ENCODE measurements around the gene IL37.
"Not testable (repeated sequence)": the region's sequence is repeated elsewhere in the genome, so short reads cannot be mapped to it uniquely, and the experiment has no call there.

IL37 gene

GRCh38 chr2:112889976-112890375 is 21.0 kb upstream of the IL37 start:
- no peak overlapping the region for H3K4me3 ChIP-seq (replicated peaks; ENCODE audit: low read depth, low read length)
- no peak for DNase-seq (ENCODE audit: extremely low read depth, low read depth)
- TF ChIP-seq, protein P1, sequence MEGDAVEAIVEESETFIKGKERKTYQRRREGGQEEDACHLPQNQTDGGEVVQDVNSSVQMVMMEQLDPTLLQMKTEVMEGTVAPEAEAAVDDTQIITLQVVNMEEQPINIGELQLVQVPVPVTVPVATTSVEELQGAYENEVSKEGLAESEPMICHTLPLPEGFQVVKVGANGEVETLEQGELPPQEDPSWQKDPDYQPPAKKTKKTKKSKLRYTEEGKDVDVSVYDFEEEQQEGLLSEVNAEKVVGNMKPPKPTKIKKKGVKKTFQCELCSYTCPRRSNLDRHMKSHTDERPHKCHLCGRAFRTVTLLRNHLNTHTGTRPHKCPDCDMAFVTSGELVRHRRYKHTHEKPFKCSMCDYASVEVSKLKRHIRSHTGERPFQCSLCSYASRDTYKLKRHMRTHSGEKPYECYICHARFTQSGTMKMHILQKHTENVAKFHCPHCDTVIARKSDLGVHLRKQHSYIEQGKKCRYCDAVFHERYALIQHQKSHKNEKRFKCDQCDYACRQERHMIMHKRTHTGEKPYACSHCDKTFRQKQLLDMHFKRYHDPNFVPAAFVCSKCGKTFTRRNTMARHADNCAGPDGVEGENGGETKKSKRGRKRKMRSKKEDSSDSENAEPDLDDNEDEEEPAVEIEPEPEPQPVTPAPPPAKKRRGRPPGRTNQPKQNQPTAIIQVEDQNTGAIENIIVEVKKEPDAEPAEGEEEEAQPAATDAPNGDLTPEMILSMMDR (IDR thresholded peaks at IDR 0.05; ENCODE audit: low read depth, low read length, missing control alignments), result no peak

DNA sequence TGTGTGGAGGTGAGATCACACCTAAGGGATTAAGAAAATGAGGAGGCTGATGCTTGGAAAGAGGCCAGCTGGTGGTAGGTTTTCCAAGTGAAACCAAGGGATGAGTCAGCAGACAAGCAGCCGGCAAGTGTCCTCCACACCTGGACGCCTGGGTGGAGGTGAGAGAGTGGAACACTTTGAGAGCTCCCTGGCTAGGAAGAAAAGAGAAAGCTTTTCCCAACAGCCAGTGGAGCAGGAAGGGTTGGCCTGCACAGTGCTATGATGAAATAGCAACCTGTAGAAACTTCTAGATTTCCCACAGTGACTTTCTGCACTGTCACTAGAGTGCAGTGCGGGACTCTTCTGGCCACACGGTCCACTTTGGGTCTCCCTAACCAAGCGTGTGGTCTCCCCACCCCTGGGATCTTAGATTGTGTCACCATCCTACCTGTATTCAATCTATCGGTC is 19.6 kb upstream of the IL37 start:
- TF ChIP-seq, protein P1 (IDR thresholded peaks at IDR 0.05; ENCODE audit: low read depth, low read length, missing control alignments), result no peak
- no peak for DNase-seq (ENCODE audit: extremely low read depth, low read depth)
- no peak overlapping the region for H3K4me3 ChIP-seq (replicated peaks; ENCODE audit: low read depth, low read length)

DNA sequence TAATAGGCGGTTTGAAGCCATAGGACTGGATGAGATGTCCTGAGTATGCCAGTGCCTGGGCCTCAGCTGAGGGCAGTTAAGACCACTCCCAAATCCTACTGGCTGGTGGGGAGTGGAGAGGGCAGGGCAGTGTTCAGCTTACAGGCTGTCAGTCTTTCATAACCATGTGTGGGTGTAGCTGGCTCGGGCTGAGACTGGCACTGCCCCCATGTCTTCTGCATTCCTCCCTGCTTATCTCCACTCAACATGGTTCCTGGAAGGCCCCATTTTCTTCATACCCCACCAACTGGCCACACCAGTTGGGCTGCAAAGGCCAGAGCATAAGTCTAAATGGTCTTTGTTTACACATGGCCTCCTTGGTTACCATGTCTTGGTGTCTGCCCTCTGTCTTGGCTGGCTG is 17.2 kb upstream of the IL37 start:
- TF ChIP-seq, protein P1 (IDR thresholded peaks at IDR 0.05; ENCODE audit: low read depth, low read length, missing control alignments), result no peak
- no peak for DNase-seq (ENCODE audit: extremely low read depth, low read depth)
- H3K4me3 ChIP-seq (replicated peaks; ENCODE audit: low read depth, low read length), result no peak overlapping the region

- TF ChIP-seq, protein P1 (IDR thresholded peaks at IDR 0.05; ENCODE audit: low read depth, low read length, missing control alignments), result no peak
- H3K4me3 ChIP-seq (replicated peaks; ENCODE audit: low read depth, low read length), result no peak overlapping the region
- no peak for DNase-seq (ENCODE audit: extremely low read depth, low read depth)
These were observed 13.9 kb upstream of the IL37 start for GRCh38 chr2:112896909-112897623.

GRCh38 chr2:112897624-112897978 is 13.4 kb upstream of the IL37 start:
- DNase-seq (ENCODE audit: extremely low read depth, low read depth), result no peak
- TF ChIP-seq, protein P1 (IDR thresholded peaks at IDR 0.05; ENCODE audit: low read depth, low read length, missing control alignments), result no peak
- no peak overlapping the region for H3K4me3 ChIP-seq (replicated peaks; ENCODE audit: low read depth, low read length)

- DNase-seq (ENCODE audit: extremely low read depth, low read depth); H3K4me3 ChIP-seq (replicated peaks; ENCODE audit: low read depth, low read length): not testable (repeated sequence)
These were observed 9.4 kb upstream of the IL37 start for GRCh38 chr2:112901431-112902065.

GRCh38 chr2:112902816-112903215 is 8.1 kb upstream of the IL37 start:
- DNase-seq (ENCODE audit: extremely low read depth, low read depth), result no peak
- no peak overlapping the region for H3K4me3 ChIP-seq (replicated peaks; ENCODE audit: low read depth, low read length)
- TF ChIP-seq, protein P1 (IDR thresholded peaks at IDR 0.05; ENCODE audit: low read depth, low read length, missing control alignments), result no peak
